SH-SY5Y (cell line): ENCODE data around the gene KCTD13.

ENCODE experiments used
- GATA2 ChIP-seq: IDR thresholded peaks from 2 replicates; pipeline ENCODE4 v1.6.1; 2011; ENCODE audit warnings: mild to moderate bottlenecking, low read depth, low read length
- GATA3 ChIP-seq: IDR thresholded peaks from 2 replicates; pipeline ENCODE4 v1.6.1; 2011; ENCODE audit warnings: low read depth, mild to moderate bottlenecking, low read length, moderate library complexity

KCTD13 gene

GRCh38 chr16:29881050-29881449 is 45.0 kb downstream of the KCTD13 start:
- TF ChIP-seq GATA3, result no peak
- no peak for TF ChIP-seq GATA2

GRCh38 chr16:29878172-29878571 is 47.9 kb downstream of the KCTD13 start:
- TF ChIP-seq GATA3 (no peak), GATA2 (no peak)

- no peak for TF ChIP-seq GATA3
- no peak for TF ChIP-seq GATA2
These were observed 48.6 kb downstream of the KCTD13 start for GRCh38 chr16:29877266-29877961.

GRCh38 chr16:29876594-29877249 is 49.3 kb downstream of the KCTD13 start:
- TF ChIP-seq GATA3 (no peak), GATA2 (no peak)

GRCh38 chr16:29876217-29876593 is 49.8 kb downstream of the KCTD13 start:
- TF ChIP-seq GATA2, result no peak
- no peak for TF ChIP-seq GATA3

GRCh38 chr16:29875206-29875605 is 50.8 kb downstream of the KCTD13 start:
- TF ChIP-seq GATA3, result no peak
- no peak for TF ChIP-seq GATA2

- TF ChIP-seq GATA2 (no peak), GATA3 (no peak)
These were observed 52.7 kb downstream of the KCTD13 start for GRCh38 chr16:29873319-29873718.

- TF ChIP-seq GATA3 (no peak), GATA2 (no peak)
These were observed 54.0 kb downstream of the KCTD13 start for GRCh38 chr16:29871822-29872546.

- no peak for TF ChIP-seq GATA2
- no peak for TF ChIP-seq GATA3
These were observed 57.5 kb downstream of the KCTD13 start for GRCh38 chr16:29868396-29869009.

GRCh38 chr16:29864205-29864604 is 61.8 kb downstream of the KCTD13 start:
- TF ChIP-seq GATA3 (no peak), GATA2 (no peak)

GRCh38 chr16:29863669-29863984 is 62.4 kb downstream of the KCTD13 start:
- no peak for TF ChIP-seq GATA2
- TF ChIP-seq GATA3, result no peak

- TF ChIP-seq GATA2 (no peak), GATA3 (no peak)
These were observed 63.0 kb downstream of the KCTD13 start, which contains the start of gene CDIPT for GRCh38 chr16:29862884-29863668. CDIPT (minus strand) TSS chr16:29863226; CDS start chr16:29862857, 369 bp downstream.

GRCh38 chr16:29862383-29862883 is 63.6 kb downstream of the KCTD13 start:
- TF ChIP-seq GATA2, result no peak
- no peak for TF ChIP-seq GATA3

GRCh38 chr16:29860218-29860617 is 65.8 kb downstream of the KCTD13 start:
- TF ChIP-seq GATA2 (no peak), GATA3 (no peak)
